Measurements from ENCODE around the gene CLSTN2.

DNA sequence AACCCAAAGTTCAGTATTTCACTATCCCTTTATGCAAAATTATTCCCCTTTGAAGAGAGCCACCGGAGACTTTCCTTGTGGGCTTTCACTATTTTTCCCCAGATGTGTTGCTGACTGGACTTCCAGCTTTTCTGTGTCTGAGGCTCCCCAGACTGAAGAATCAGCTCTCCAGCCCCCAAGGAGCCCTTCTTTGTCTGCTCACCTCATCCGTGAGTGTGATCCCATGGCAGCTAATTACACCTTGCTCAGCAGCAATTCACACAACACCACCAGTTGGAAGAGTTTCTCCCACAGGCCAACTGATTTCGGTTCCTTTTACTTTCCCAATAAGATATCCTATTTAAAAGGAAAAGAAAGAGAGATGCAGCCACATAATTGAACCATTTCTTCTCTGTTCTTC lies 493.4 kb downstream of the CLSTN2 start:
- TF ChIP-seq TAF1 (IDR thresholded peaks at IDR 0.05; ENCODE audit: low read depth, low read length) (no peak), POLR2A (IDR thresholded peaks at IDR 0.05; ENCODE audit: low read depth, low read length) (no peak), POLR2AphosphoS5 (IDR thresholded peaks at IDR 0.05; ENCODE audit: low read depth, low read length) (no peak), SPI1 (IDR thresholded peaks at IDR 0.05; ENCODE audit: low read depth, low read length) (no peak)
